Transverse colon (tissue), 3 donors: ENCODE data around the gene TMEM201.

Experiments used
- CTCF ChIP-seq, 5 experiments: fragments of 200-600 bp in 3 of 5; fragments of 450-650 bp in 2 of 5; sonication (generic) in 3 of 5; IDR thresholded peaks; 1 replicate in 2 of 5; 2 replicates in 3 of 5; pipeline ENCODE4 v1.5.1; 2016 to 2017; ENCODE audit warnings: antibody characterized with exemption in 5 of 5, inconsistent platforms in 3 of 5, mild to moderate bottlenecking in 2 of 5, moderate library complexity in 1 of 5
- EP300 ChIP-seq: sonication (generic); formaldehyde crosslinking; IDR thresholded peaks from one replicate; pipeline ENCODE4 v1.6.1; 2017; ENCODE audit warnings: antibody characterized with exemption, low read depth

DNA sequence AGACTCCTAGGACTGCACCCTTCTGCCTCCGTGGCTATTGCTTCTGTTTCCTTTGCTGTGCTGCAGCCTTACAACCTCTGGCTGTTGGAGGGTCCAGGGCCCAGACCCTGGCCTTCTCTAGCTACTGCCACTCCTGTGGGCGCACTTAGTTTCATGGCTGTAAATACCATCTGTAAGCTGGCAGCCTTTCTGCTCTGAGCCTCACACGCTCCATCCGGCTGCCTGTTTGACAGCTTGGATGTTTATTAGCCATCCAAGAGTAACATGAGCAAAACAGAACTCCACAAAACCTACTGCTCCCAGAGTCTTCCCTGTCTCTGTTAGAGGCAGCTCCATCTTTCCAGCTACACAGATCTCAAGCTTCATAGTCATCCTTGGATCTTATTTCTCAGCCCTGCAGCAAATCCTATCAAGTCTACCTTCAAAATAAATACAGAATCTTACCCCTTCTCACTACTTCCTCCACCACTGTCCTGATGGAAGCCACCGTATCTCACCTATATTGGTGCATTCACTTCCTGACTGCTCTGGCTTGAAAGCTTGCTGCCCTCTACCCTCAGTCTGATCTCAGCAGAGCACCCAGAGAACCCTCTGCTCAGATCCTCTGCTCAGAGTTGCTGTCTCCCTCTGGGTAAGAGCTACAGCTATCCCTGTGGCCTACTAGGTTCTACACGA is 30.3 kb upstream of the TMEM201 start:
- TF ChIP-seq CTCF (IDR thresholded peaks at IDR 0.05) (no peak), EP300 (no peak)
